Measurements from ENCODE around the gene MROH2B. TPM values are rescaled to one million over a fixed set of nuclear protein-coding genes. Genes with fewer than 3 reads are reported as not detected.

The MROH2B gene
- not detected in 2 replicates for total RNA-seq (2012; rRNA removed)

DNA sequence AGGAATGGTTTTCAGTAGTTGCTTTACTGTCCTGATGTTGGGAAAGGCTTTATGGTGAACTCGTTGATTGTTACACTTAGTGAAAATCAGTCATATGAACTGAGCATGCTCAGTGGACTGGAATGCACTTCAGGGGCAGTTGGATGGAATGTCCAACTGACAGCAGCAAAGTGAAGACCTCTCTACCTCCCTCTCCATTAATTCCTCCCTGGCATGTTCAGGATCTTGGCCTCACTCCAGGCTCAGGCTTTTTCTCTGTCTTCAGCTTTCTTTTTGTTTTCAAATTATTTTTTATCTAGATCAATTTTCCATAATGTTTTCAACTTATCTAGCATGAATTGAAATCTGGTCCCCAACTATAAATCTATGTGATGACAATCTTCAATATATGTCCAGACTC lies at the start of gene MROH2B:
MROH2B (minus strand) TSS at position 101 of the 400 bp plus-strand sequence. CDS start 490 bp downstream, outside the sequence.
- H3K4me3 ChIP-seq (ENCODE audit: low read length): no peak within 1 kb of the TSS
- H3K9ac ChIP-seq (ENCODE audit: low read depth, low read length): no peak within 1 kb of the TSS
- H3K27me3 ChIP-seq (ENCODE audit: control insufficient read depth, insufficient read depth, low read length): peaks cover 3% of the 10 kb centered on the region
- no peaks in the 10 kb centered on the region for H3K36me3 ChIP-seq (ENCODE audit: insufficient read depth, low read length)
- H3K4me1 ChIP-seq (ENCODE audit: control insufficient read depth, insufficient read depth, low read length): no peaks in the 10 kb centered on the region
- H3K9me3 ChIP-seq (replicated peaks; ENCODE audit: low read length): no peaks in the 10 kb centered on the region
- H3K4me2 ChIP-seq (ENCODE audit: low read length): no peak within 1 kb of the TSS

- H3K9me3 ChIP-seq (replicated peaks; ENCODE audit: low read length): no peaks in the 10 kb centered on the region
- H3K27me3 ChIP-seq (ENCODE audit: control insufficient read depth, insufficient read depth, low read length): no peaks in the 10 kb centered on the region
- no peak overlapping the region for H3K9ac ChIP-seq (ENCODE audit: low read depth, low read length)
These were observed 49.5 kb upstream of the MROH2B start for GRCh38 chr5:41120600-41120999.

DNA sequence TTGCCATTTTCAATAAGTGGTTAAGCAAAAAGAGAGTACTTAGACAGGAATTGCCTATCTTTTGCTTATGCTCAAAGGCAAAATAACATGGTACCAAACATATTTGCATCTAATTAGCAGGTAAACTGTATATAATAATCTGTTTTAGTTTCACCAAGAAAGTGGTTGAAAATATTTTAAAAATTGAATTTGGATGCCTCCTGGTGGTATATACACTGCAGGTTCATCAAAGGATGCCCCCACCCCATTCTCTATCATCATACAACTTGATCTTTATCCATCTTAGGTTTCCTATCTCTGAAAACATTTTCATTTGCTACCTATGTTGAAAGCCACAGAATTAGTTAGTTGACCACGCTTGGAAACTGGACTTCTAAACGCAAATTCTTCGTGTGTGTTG lies 47.0 kb upstream of the MROH2B start:
- H3K4me2 ChIP-seq (ENCODE audit: low read length): no peak overlapping the region
- H3K4me3 ChIP-seq (ENCODE audit: low read length): no peak overlapping the region
- H3K27me3 ChIP-seq (ENCODE audit: control insufficient read depth, insufficient read depth, low read length): no peaks in the 10 kb centered on the region
- H3K9me3 ChIP-seq (replicated peaks; ENCODE audit: low read length): no peaks in the 10 kb centered on the region
- H3K4me1 ChIP-seq (ENCODE audit: control insufficient read depth, insufficient read depth, low read length): peaks cover 4% of the 10 kb centered on the region
- no peaks in the 10 kb centered on the region for H3K36me3 ChIP-seq (ENCODE audit: insufficient read depth, low read length)
- no peak overlapping the region for H3K9ac ChIP-seq (ENCODE audit: low read depth, low read length)

More at GRCh38 chr5:41120600-41120999, 49.5 kb upstream of the MROH2B start:
- Histone ChIP-seq H3K4me3 (ENCODE audit: low read length) (no peak overlapping the region), H3K4me1 (ENCODE audit: control insufficient read depth, insufficient read depth, low read length) (no peaks in the 10 kb centered on the region), H3K4me2 (ENCODE audit: low read length) (no peak overlapping the region), H3K36me3 (ENCODE audit: insufficient read depth, low read length) (no peaks in the 10 kb centered on the region)

DNA sequence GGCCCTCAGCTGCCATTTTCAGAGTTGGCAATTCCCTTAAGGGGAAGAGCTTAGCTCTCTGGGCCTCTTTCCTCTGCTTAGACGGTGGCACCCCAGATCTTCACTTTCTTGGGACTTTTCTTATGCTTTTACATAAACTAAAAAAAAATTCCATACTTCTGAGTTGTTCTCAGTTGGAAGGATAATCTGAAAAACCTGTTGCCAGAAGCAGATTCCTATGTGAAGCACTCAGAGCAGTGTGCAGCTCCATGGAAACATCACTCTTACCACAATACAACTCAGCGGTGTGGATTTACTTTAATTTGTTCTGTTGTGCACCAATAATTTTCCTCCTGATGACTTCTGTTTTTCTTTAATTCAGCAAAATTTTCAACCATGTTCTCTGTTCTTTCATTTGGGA lies 44.1 kb upstream of the MROH2B start:
- H3K27me3 ChIP-seq (ENCODE audit: control insufficient read depth, insufficient read depth, low read length): no peaks in the 10 kb centered on the region
- H3K36me3 ChIP-seq (ENCODE audit: insufficient read depth, low read length): no peaks in the 10 kb centered on the region
- H3K9me3 ChIP-seq (replicated peaks; ENCODE audit: low read length): no peaks in the 10 kb centered on the region

DNA sequence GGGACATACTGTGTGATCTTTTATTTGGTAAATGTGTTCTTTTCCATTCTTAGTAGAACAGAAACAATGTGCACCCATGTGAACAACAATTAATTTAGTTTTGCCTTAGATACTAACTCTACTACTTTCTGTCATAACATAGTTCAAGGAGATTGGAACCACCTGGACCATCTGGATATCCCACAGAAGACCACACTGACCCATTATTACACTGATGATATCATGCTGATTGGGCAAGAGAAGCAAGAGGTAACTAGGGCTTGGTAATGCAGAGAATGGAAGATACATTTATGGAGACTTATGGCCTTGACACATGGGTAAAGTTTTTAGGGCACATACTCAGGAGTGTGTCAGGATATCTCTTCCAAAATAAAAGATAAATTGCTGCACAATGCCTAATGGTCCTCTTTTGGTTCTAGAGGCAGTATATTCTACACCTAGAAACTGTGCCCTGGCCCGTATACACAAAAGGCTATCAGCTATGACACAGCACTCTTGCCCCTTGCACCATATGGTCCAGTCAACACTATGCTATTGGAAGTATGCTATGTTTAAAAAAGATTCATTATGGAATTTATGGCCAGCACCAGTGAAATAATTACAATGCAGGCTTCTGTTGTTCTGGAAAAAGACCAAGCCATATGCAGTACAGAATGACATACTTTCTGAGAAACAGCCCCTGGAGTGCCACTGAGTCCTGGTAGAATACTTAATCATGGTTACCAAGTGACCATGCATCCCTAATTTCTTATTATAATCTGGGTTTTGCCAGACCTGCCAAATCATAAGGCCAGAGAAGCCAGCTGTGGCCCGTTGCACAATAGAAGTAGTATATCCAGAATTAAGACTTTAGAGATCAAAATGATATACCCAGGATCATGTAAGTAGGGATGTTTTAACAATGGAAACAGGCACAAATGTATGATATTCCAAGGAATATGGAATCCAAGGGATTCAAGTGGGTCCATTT lies 41.6 kb upstream of the MROH2B start:
- Histone ChIP-seq H3K9ac (ENCODE audit: low read depth, low read length) (no peak overlapping the region), H3K4me1 (ENCODE audit: control insufficient read depth, insufficient read depth, low read length) (peaks cover 4% of the 10 kb centered on the region), H3K27me3 (ENCODE audit: control insufficient read depth, insufficient read depth, low read length) (no peaks in the 10 kb centered on the region)

More for the DNA sequence above, 44.1 kb upstream of the MROH2B start:
- Histone ChIP-seq H3K4me2 (ENCODE audit: low read length) (no peak overlapping the region), H3K4me1 (ENCODE audit: control insufficient read depth, insufficient read depth, low read length) (peaks cover 4% of the 10 kb centered on the region), H3K9ac (ENCODE audit: low read depth, low read length) (no peak overlapping the region), H3K4me3 (ENCODE audit: low read length) (no peak overlapping the region)

DNA sequence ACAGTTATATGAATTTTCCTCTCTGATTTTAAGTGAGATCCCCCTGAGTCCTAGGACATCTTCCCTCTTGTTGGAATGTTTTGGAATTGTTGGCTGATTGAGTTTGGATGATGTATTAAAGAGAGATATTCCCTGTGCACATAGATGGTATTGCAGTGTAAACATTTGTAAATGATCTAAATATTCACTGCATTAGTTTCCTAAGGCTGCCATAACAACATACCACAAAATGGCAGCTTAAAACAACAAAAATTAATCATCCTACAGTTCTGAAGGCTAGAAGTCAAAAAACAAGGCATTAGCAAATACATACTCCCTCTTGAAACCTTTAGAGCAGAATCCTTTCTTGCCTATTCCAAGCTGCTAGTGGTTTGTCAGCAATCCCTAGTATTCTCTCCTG lies 38.0 kb upstream of the MROH2B start:
- H3K4me3 ChIP-seq (ENCODE audit: low read length): no peak overlapping the region
- no peaks in the 10 kb centered on the region for H3K36me3 ChIP-seq (ENCODE audit: insufficient read depth, low read length)
- no peak overlapping the region for H3K9ac ChIP-seq (ENCODE audit: low read depth, low read length)
- no peaks in the 10 kb centered on the region for H3K27me3 ChIP-seq (ENCODE audit: control insufficient read depth, insufficient read depth, low read length)
- H3K9me3 ChIP-seq (replicated peaks; ENCODE audit: low read length): no peaks in the 10 kb centered on the region
- no peak overlapping the region for H3K4me2 ChIP-seq (ENCODE audit: low read length)
- H3K4me1 ChIP-seq (ENCODE audit: control insufficient read depth, insufficient read depth, low read length): no peaks in the 10 kb centered on the region

More for the DNA sequence above, 41.6 kb upstream of the MROH2B start:
- H3K9me3 ChIP-seq (replicated peaks; ENCODE audit: low read length): no peaks in the 10 kb centered on the region
- no peak overlapping the region for H3K4me3 ChIP-seq (ENCODE audit: low read length)
- H3K4me2 ChIP-seq (ENCODE audit: low read length): no peak overlapping the region
- H3K36me3 ChIP-seq (ENCODE audit: insufficient read depth, low read length): no peaks in the 10 kb centered on the region

GRCh38 chr5:41102341-41102740 lies 31.2 kb upstream of the MROH2B start:
- Histone ChIP-seq H3K36me3 (ENCODE audit: insufficient read depth, low read length) (no peaks in the 10 kb centered on the region), H3K4me3 (ENCODE audit: low read length) (no peak overlapping the region), H3K4me1 (ENCODE audit: control insufficient read depth, insufficient read depth, low read length) (no peaks in the 10 kb centered on the region), H3K9me3 (replicated peaks; ENCODE audit: low read length) (no peaks in the 10 kb centered on the region), H3K4me2 (ENCODE audit: low read length) (no peak overlapping the region), H3K9ac (ENCODE audit: low read depth, low read length) (no peak overlapping the region), H3K27me3 (ENCODE audit: control insufficient read depth, insufficient read depth, low read length) (no peaks in the 10 kb centered on the region)

GRCh38 chr5:41097642-41098041 lies 26.5 kb upstream of the MROH2B start:
- H3K36me3 ChIP-seq (ENCODE audit: insufficient read depth, low read length): no peaks in the 10 kb centered on the region
- no peak overlapping the region for H3K4me3 ChIP-seq (ENCODE audit: low read length)
- H3K9me3 ChIP-seq (replicated peaks; ENCODE audit: low read length): no peaks in the 10 kb centered on the region
- H3K9ac ChIP-seq (ENCODE audit: low read depth, low read length): no peak overlapping the region
- H3K4me2 ChIP-seq (ENCODE audit: low read length): no peak overlapping the region
- H3K27me3 ChIP-seq (ENCODE audit: control insufficient read depth, insufficient read depth, low read length): no peaks in the 10 kb centered on the region
- no peaks in the 10 kb centered on the region for H3K4me1 ChIP-seq (ENCODE audit: control insufficient read depth, insufficient read depth, low read length)

DNA sequence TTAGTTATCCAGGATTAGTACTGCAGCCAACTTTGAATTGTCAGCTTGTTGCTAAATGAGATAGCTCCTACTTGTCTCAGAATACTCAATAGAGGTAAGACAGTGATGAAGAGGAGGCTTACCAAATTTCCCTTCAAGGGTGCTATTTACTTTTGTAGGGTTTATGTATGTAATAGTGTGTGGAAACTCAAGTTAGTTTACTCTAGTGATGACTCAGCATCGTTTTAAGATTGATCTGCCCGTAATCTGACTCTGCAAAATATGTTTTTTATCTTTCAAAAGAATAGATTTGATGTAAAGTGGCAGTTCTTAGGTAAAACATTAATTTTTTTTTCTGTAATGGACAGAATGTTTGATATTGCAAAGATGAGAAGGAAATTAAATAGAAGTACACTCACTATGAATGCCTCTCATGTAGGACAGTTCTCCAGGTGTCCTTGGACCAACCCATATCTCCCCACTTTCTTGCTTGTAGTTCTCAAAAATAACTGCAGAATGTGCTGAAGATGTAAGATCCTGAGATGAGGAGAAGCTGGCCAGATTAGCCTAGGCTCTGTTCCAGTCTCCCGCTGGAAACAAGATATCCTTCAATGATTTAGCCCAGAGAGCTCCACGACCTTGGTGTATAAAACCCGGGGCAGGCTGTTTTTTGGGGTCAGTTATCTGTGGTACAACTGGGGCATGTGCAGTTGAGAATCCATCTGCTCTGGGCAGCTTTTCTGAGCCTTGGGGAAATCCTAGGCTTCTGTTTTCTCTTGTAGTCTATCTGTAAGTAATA lies 24.4 kb upstream of the MROH2B start:
- Histone ChIP-seq H3K4me2 (ENCODE audit: low read length) (no peak overlapping the region), H3K4me3 (ENCODE audit: low read length) (no peak overlapping the region), H3K27me3 (ENCODE audit: control insufficient read depth, insufficient read depth, low read length) (no peaks in the 10 kb centered on the region), H3K4me1 (ENCODE audit: control insufficient read depth, insufficient read depth, low read length) (no peaks in the 10 kb centered on the region), H3K9me3 (replicated peaks; ENCODE audit: low read length) (no peaks in the 10 kb centered on the region), H3K9ac (ENCODE audit: low read depth, low read length) (no peak overlapping the region), H3K36me3 (ENCODE audit: insufficient read depth, low read length) (no peaks in the 10 kb centered on the region)

- no peak overlapping the region for H3K4me3 ChIP-seq (ENCODE audit: low read length)
- H3K9me3 ChIP-seq (replicated peaks; ENCODE audit: low read length): no peaks in the 10 kb centered on the region
- H3K4me2 ChIP-seq (ENCODE audit: low read length): no peak overlapping the region
- no peak overlapping the region for H3K9ac ChIP-seq (ENCODE audit: low read depth, low read length)
- H3K36me3 ChIP-seq (ENCODE audit: insufficient read depth, low read length): no peaks in the 10 kb centered on the region
- H3K27me3 ChIP-seq (ENCODE audit: control insufficient read depth, insufficient read depth, low read length): no peaks in the 10 kb centered on the region
- H3K4me1 ChIP-seq (ENCODE audit: control insufficient read depth, insufficient read depth, low read length): no peaks in the 10 kb centered on the region
These were observed 23.7 kb upstream of the MROH2B start for GRCh38 chr5:41094871-41095270.

- no peaks in the 10 kb centered on the region for H3K27me3 ChIP-seq (ENCODE audit: control insufficient read depth, insufficient read depth, low read length)
- no peaks in the 10 kb centered on the region for H3K4me1 ChIP-seq (ENCODE audit: control insufficient read depth, insufficient read depth, low read length)
- H3K4me3 ChIP-seq (ENCODE audit: low read length): no peak overlapping the region
- H3K9me3 ChIP-seq (replicated peaks; ENCODE audit: low read length): no peaks in the 10 kb centered on the region
- no peak overlapping the region for H3K4me2 ChIP-seq (ENCODE audit: low read length)
- no peak overlapping the region for H3K9ac ChIP-seq (ENCODE audit: low read depth, low read length)
- no peaks in the 10 kb centered on the region for H3K36me3 ChIP-seq (ENCODE audit: insufficient read depth, low read length)
These were observed 22.7 kb upstream of the MROH2B start for GRCh38 chr5:41093803-41094202.

All from skeletal muscle satellite cell (primary cell).